ENCODE data around the gene ADARB2.

The ADARB2 gene

GRCh38 chr10:1194161-1194560, 543.2 kb downstream of the ADARB2 start:
- DNase-seq (ENCODE audit: low read depth, low spot score), result no peak

- no peak for DNase-seq (ENCODE audit: low read depth, low spot score)
Observed at GRCh38 chr10:1193561-1193960, 543.8 kb downstream of the ADARB2 start.

GRCh38 chr10:1191752-1192151, 545.6 kb downstream of the ADARB2 start:
- DNase-seq (ENCODE audit: low read depth, low spot score), result no peak

DNA sequence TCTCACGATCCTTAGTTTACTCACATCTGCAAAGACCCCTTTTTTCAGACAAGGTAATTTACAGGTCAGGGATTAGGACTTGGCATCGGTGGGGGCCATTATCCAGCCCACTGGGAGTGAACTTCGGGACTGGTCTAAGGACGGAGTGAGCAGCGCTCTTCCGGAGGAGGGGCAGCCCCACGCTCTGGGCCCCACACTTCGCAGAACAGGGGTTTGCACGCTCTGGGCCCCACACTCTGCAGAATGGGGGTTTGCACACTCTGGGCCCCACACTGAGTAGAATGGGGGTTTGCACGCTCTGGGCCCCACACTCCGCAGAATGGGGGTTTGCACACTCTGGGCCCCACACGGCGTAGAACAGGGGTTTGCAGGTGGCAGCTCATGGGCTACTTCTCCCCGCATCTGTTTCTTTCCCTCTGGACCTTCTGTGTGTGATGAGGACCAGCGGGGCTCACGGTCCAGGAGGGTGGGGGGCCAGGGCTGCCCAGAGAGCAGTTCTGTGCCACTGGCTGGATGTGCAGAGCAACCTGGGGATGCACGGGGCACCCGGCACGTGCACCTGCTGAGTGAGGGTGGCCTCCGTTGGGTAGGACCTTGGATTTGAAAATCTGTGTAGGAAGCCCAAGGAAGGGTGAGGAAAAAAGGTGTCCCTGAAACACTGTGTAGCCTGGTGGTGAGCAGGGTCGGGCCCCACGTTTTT, 546.4 kb downstream of the ADARB2 start:
- DNase-seq (ENCODE audit: low read depth, low spot score), result no peak

GRCh38 chr10:1190052-1190395, 547.3 kb downstream of the ADARB2 start:
- DNase-seq (ENCODE audit: low read depth, low spot score), result no peak

GRCh38 chr10:1189166-1190051, 547.9 kb downstream of the ADARB2 start:
- DNase-seq (ENCODE audit: low read depth, low spot score), result no peak

GRCh38 chr10:1188558-1189135, 548.7 kb downstream of the ADARB2 start:
- no peak for DNase-seq (ENCODE audit: low read depth, low spot score)

- DNase-seq (ENCODE audit: low read depth, low spot score), result no peak
Observed at GRCh38 chr10:1187855-1188557, 549.3 kb downstream of the ADARB2 start.

DNA sequence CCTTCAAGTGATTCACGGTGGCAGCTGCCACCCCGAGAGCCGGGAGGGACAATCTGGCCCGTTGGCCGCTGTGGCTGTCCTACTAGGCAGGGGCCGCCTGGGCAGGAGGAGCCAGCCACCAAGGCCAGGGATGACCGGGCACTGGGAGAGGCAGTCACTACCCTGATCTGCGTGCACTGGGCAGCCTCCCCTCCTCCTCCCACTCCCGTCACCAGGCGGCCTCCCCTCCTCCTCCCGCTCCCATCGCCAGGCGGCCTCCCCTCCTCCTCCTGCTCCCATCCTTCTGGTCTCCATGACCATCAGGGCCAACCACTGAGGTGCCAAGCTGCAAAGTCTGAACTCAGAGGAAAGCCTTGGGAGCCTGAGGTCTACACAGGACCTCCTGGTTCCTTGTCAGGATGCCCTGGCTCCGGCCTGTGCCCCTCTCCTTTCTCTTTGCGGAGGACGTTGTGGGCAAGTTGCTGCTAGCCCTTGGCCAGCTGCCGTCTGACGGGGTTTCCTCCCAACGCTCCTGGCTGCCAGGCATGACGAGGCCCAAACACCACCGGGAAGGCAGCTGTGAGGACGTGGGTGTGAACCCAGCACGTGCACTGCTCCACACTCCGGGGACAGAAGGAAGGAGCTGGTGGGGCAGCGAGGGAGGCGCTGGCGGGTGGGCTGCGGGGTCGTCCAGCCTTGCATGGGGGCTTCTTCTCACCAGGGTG, 550.0 kb downstream of the ADARB2 start:
- no peak for DNase-seq (ENCODE audit: low read depth, low spot score)

DNA sequence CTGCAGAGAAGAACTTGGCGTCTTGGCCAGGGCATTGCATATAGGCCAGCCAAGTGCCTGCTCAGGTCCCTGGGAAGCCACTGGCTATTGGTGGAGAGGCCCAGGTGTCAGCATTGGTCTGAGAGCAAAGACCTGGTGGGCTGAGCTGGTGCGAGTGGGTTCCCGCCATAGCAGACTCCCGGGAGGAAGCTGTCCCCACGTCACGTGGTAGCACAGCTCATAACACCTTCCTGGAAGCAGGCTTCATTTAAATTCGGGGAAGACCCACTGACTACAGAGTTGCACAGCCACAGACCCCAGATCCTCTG, 550.7 kb downstream of the ADARB2 start:
- DNase-seq (ENCODE audit: low read depth, low spot score), result no peak

DNA sequence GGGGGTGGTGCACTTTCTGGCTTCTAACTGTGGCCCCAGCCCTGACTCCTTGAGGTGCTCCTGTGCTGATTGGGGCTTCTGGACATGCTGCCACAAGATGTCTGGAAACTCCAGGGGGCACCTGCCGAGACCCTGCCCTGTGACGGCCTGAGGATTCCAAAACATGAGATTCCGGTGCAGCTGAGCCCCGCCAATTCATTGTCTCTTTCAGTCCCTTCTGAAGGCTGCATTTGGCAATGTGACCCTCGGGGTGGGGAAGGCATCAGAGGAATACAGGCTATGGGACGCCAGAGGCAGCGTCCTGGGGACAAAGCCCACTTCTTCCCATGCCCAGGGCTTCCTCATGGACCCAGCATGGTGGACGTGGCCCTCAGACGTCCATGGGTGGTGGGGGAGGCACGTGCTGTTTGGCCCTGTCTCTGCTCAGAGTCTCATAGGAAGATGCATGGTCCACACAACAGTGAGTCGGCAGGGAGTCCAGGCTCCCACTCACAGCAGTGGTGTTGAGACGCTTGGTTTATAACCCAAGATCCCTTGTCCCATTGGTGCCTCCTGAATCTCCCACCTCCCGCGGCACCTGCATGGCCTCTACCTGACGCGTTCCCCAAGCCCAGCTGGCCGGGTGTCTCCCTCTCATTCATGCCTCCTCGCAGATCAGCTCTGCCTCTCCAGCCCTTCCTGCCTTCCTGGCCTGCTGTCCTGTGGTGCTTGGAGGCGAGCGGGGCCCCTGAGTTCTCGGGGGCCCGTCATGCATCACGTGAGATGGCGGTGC, 551.2 kb downstream of the ADARB2 start:
- no peak for DNase-seq (ENCODE audit: low read depth, low spot score)

DNA sequence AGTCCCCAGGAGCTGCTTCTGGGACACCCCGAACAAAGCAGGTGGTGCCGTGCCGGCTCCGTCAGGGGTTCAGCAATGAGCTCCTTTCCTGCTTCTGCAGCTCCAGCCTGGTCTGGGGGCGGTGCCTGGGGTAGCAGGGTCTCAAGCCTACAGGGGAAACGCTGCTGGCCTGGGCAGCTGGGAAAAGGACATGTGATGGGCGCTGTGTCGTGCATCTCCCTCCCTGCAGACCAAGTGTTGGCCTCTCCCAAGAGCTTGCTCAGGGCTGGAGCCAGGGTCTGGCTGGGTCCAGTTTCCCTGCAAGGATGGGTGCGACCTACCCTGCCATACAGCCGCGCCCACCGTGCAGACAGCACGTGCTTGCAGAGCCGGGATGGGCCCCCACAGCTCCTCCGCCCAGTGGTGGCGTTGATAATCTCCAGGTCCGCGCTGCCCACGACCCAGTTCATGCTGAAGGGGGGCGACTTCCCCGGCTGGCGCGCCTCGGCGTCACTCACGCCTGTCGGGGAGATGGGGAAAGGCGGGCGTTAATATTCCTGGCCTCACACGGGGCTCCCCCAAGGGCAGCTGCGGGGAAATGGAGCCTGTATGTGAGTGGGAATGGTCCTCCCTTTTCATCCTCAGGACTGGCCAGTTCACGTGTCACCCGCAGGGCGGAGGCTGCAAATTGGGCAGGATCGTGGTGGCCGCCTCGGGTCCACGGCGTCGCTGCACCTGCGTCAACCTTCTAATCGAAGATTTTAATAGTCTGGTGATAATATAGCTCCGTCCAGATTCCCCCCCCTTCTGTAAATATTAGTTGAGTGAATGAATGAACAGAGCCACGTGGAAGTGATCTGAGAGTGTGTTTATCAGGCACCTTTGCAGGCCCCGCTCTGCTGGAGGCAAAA, 552.5 kb downstream of the ADARB2 start:
- DNase-seq (ENCODE audit: low read depth, low spot score), result no peak

GRCh38 chr10:1183701-1184100, 553.6 kb downstream of the ADARB2 start:
- no peak for DNase-seq (ENCODE audit: low read depth, low spot score)

GRCh38 chr10:1183033-1183396, 554.3 kb downstream of the ADARB2 start:
- no peak for DNase-seq (ENCODE audit: low read depth, low spot score)

DNA sequence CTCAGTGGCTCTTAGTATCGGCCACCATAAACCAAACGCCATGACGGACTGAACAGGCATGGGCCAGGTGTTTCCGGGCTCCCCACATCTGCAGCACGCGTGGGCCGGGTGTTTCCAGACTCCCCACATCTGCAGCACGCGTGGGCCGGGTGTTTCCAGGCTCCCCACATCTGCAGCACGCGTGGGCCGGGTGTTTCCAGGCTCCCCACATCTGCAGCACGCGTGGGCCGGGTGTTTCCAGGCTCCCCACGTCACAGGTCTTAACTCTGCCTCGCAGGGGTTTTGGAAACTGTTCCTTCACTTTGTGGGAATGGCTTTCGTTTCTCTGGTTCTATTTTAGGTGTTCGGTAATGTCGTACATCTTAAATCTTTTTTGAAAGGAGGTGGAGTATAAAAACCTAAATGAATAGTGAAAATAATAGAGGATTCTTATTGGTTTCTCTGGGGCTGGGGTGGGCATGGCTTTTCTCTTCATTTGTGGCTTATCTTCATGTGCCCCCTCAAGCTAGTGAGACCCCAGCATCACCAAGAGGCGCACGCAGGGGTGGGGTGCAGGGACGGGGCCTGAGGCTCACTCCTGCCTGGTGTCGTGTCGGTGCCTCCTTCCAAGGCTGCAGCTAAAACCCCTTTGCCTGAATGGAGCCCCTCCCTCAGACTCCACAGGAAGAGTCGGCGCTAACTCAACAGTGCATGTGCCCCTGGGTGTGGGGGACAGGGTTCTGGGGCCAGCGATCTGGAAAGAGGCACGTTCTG, 554.9 kb downstream of the ADARB2 start:
- no peak for DNase-seq (ENCODE audit: low read depth, low spot score)

- DNase-seq (ENCODE audit: low read depth, low spot score), result peak; percentile 30
Observed at GRCh38 chr10:1180836-1181235, 556.5 kb downstream of the ADARB2 start.

DNA sequence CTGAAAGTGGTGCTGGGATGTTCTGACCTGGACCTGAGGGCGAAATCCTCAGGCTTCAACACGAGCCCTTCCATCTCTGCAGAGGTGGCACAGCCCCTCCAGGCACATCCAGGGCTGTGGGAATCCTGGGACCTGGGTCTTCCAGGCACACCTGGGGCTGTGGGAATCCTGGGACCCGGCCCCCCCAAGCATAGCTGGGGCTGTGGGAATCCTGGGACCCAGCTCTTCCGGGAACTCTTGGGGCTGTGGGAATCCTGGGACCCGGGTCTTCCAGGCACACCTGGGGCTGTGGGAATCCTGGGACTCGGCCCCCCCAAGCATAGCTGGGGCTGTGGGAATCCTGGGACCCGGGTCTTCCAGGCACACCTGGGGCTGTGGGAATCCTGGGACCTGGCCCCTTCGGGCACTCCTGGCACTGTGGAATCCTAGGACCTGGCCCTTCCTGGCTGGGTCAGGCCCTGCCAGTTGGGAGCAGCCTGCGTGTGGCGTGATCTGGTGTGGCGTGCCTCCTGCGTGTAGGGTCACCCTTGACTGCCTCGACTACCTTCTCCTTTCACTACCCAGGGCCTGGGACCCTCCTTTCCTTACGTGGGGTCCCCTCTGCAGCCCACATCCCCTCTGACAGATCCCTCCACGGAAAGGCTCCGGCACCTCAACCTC, 557.1 kb downstream of the ADARB2 start:
- no peak for DNase-seq (ENCODE audit: low read depth, low spot score)

- no peak for DNase-seq (ENCODE audit: low read depth, low spot score)
Observed at GRCh38 chr10:1179346-1180070, 557.8 kb downstream of the ADARB2 start.

Measured in ELF-1 (cell line).